RWPE1 (cell line): ENCODE measurements around the gene AK5.

ENCODE experiments used
- CTCF ChIA-PET: fragments of 350-600 bp; sonication (Branson Sonifier 250); formaldehyde crosslinking; extraction: SDS; loops from one replicate; lab custom pipeline; 2021; lab: Yijun Ruan, JAX
- POLR2A ChIA-PET: fragments of 400-600 bp; formaldehyde crosslinking; extraction: SDS; loops from one replicate; lab custom pipeline; 2020; ENCODE audit warnings: antibody characterized with exemption; ENCODE audit not compliant: low non-redundant PET; lab: Yijun Ruan, JAX
- DNase-seq: peaks from one replicate; pipeline ENCODE4 v3.0.0; 2012; ENCODE audit warnings: low spot score
- H3K27ac ChIP-seq: fragments of 450-650 bp; 2 replicates; pipeline ENCODE4 v1.5.1; 2017
- CTCF ChIP-seq: fragments of 450-650 bp; conservative IDR thresholded peaks from 2 replicates; pipeline ENCODE4 v1.5.1; 2017; ENCODE audit warnings: low read depth, mild to moderate bottlenecking

AK5 gene

GRCh38 chr1:77552626-77553025, 270.8 kb downstream of the AK5 start:
- no peak for DNase-seq
- ChIA-PET CTCF (no interaction called here), POLR2A (no interaction called here)
- H3K27ac ChIP-seq: no peak overlapping the region
- no peak for TF ChIP-seq CTCF

- ChIA-PET CTCF (interaction anchor here (0.6 kb wide), 1 partner anchor 20 kb away, joined by 4 read pairs; no protein-coding TSS in a partner anchor), POLR2A (no interaction called here)
- H3K27ac ChIP-seq: no peak overlapping the region
- TF ChIP-seq CTCF: no peak
- no peak for DNase-seq
Measured at GRCh38 chr1:77553568-77554291, 271.9 kb downstream of the AK5 start.

- no peak overlapping the region for H3K27ac ChIP-seq
- TF ChIP-seq CTCF: no peak
- POLR2A ChIA-PET: no interaction called here
- DNase-seq: no peak
- CTCF ChIA-PET: no interaction called here
Measured at GRCh38 chr1:77556045-77556444, 274.2 kb downstream of the AK5 start.

GRCh38 chr1:77557053-77557452, 275.2 kb downstream of the AK5 start:
- CTCF ChIA-PET: interaction anchor here (0.6 kb wide), 1 partner anchor 85 kb away, joined by 3 read pairs; no protein-coding TSS in a partner anchor
- no peak for TF ChIP-seq CTCF
- no peak overlapping the region for H3K27ac ChIP-seq
- no peak for DNase-seq
- POLR2A ChIA-PET: no interaction called here

- POLR2A ChIA-PET: no interaction called here
- no peak overlapping the region for H3K27ac ChIP-seq
Measured at GRCh38 chr1:77558591-77559164, 276.9 kb downstream of the AK5 start.

GRCh38 chr1:77560741-77561140, 278.9 kb downstream of the AK5 start:
- CTCF ChIA-PET: interaction anchor here (0.7 kb wide), 1 partner anchor 123 kb away, joined by 5 read pairs; no protein-coding TSS in a partner anchor
- no peak overlapping the region for H3K27ac ChIP-seq
- DNase-seq: no peak
- TF ChIP-seq CTCF: no peak
- POLR2A ChIA-PET: no interaction called here

More at GRCh38 chr1:77558591-77559164, 276.9 kb downstream of the AK5 start:
- no peak for TF ChIP-seq CTCF
- CTCF ChIA-PET: no interaction called here
- DNase-seq: no peak
